HG03469 (cell line): ENCODE results near the gene MAGI2.

Source experiments
- ATAC-seq: cut with Tn5 transposase; IDR thresholded peaks from one replicate; pipeline ENCODE4 v1.9.1; 2021; ENCODE audit warnings: mild to moderate bottlenecking, moderate library complexity, moderate number of reproducible peaks; ENCODE audit not compliant: unreplicated experiment

MAGI2 gene

DNA sequence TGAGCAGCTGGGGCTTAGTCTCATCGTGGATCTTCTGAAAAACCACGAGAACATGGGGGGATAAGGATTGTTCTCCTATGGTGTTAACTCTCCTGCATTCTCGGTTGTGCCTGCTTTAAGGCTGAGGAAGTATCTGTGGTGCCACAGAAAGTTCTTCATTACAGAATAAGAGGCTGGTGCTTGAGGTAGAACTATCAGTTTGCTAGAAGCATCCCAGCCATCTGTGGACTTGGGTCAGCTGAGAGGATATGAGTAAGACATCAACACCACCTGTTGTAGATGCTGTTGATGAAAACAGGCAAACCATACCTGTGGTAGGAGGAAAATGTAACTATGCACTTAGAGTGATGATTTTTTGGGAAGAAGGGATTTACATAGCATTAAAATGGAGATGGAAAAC lies 1238.3 kb downstream of the MAGI2 start:
- ATAC-seq = no peak

DNA sequence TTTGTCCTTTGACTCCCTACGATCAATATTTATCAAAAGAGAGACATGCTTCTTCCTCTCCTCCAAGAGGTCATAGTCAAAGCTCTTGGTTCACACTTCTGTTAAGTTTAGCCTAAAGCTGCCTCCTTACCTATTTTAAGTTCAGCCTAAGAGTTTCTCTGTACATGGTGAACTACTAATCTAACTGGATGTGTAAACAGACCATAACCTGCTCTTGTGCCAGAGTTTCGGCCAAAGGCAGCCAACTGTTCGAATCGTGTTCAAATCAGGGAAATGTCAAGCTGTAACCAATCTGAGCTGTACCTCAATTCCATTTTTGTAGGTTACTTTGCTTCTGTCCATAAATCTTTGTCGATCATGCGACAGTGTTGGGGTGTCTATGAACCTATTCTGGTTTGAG lies 1240.1 kb downstream of the MAGI2 start:
- ATAC-seq = no peak

DNA sequence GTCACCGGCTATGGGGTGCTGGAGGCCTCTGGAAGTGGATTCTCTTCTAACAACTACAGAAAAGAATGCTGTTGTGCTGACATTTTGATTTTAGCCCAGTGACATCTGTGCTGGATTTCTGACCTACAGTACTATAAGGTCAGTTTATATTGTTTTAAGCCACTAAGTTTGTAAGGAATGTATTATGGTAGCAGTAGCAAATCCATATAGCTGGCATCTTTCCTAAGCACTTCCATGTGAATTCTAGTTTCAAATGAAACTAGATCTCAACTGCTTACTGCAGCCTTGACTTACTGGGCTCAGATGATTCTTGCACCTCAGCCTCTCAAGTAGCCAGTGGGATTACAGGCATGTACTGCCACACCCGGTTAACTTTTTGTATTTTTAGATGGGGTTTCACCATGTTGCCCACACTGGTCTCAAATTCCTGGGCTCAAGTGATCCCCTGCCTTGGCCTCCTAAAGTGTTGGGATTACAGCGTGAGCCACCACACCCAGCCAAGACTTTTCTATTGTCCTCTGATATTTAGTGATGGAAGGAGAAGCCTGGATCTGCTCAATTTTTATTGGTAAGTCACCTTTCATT lies 1240.9 kb downstream of the MAGI2 start:
- no peak for ATAC-seq

DNA sequence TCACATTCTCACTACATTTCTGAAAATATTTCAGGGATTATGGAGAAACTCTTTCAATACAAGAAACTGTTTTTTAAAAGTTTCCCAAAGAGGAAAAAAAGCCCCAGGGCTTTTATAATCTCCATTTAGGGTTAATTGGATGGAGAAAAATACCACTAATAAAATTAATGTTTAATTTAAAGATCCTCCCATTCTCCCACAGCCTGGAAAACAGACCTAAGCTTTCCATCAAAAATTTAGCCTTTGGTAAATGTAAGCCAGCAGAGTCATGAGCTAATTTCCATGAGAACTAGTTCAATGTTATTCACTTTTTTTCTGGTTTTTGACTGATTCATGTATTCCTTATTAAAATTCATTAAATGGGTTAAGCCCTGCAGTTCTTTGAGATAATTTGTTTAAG lies 1246.2 kb downstream of the MAGI2 start:
- ATAC-seq = no peak

DNA sequence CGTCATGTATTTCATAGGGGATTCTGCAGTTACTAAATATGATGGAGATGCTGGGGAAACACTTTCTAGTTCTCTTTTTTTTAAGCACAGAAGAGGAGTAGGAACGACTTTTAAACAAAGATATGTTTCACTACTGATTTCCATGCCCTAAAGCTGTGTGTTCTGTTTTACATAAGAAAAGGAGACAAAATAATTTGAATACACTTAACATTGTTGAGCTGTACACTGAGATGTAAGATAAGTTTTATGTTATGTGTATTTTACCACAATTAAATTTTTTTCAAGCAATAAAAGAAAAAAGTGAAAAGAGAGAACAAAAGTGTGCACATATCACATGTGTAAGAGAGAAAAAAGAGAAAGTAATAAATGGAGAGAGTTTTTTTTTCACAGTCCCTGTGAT lies 1246.7 kb downstream of the MAGI2 start:
- no peak for ATAC-seq

DNA sequence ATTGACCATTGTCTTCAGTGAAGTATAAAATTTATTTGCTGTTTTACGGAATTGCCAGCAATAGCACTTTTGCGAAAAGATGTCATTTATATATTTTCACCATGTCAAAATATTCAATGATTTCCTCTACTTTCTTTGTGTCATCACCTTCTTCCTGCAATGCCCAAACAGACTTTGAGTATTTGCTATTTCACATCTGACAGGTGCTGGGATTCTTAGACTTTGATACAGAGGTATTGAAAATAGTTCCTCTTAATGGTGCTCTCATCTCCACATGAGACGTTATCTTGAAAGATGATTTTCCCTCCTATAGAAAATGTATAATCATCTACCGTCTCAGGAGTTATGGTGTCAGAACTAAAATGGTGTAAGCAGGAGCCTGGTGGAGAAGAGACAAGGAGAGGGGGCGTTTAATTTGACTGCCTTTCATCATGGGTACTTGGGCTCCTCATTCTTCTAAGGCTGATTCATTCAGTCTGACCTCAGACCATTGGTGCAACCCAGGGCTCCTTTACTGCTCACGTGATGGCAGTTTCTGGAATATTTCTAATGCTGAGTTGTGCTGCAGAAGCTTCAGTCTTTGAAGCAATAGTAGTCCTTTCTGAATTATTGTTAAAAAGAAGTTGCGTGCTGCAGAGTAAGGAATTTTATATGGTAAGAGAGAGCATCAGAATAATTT lies 1250.3 kb downstream of the MAGI2 start:
- ATAC-seq = no peak

DNA sequence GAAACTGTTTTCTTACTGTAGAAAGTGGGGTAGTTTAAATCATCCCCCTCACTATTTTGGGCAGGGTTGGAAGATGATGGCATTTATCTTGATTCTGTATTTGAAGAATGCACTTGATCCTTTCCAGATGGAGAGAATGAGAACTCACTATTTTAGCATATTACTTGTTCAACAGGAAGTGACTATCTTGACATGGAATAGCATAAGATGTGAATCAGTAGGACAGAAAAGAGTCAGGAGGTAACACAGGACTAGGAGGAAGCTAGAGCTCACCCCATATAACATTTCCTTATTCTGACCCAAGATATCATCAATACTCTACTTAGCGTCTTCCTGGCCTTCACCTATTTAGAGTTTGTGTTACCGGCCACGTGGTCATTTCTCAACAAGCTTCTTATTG lies 1254.7 kb downstream of the MAGI2 start:
- no peak for ATAC-seq

DNA sequence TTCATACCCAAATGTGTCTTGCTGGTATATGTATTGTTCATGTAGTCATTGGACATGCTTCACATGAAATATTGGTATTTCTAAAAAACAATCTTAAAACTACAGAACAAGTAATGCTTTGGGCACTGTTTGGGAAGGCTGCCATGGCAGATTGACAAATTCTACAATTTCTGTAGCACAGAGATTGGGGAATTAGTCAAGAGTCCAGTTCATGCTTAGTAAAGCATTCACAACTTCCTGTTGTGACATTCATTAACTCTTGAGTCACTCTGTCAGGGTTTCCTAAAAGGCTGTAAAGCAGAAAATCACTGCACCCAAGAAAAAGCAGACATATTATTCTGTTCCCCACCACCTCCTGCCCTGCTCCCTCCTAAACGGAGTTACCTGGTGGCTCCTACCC lies 1256.0 kb downstream of the MAGI2 start:
- no peak for ATAC-seq

DNA sequence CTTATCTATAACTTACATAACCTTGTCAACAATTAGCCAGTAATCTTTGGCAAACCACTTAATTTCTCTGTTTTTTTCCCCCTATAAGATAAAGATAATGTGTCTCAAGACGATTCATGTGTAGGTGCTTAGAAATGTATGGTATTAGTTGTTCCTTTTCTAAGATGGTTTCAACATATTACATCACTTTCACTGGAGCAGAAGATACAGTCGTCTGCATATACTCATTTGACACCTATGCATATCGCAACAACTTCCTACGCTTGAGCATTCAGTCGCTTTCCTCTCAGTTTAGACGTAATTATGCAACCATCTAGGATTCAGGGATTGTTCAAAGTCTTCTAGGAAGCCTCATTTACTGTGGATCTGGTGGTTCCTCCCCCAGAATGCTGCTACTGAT lies 1258.2 kb downstream of the MAGI2 start:
- no peak for ATAC-seq

DNA sequence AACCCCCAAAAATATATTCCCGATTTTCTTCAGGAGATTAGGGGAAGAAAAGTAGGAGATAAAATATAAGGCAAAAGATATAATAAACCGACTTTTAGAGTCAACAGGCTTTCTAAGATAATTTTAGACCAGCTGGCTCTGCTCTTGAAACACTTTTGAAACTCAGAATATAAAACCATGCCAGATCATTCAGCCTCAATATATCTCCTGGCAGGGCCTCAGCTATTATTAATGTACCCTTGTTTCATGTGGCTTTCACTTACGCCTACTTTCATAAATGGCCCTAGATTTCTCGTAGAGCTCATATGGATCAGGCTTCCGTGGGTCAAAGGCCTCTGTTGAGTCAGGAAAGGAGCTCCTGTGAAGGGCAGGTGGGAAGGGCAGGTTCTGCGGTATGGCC lies 1258.9 kb downstream of the MAGI2 start:
- no peak for ATAC-seq

DNA sequence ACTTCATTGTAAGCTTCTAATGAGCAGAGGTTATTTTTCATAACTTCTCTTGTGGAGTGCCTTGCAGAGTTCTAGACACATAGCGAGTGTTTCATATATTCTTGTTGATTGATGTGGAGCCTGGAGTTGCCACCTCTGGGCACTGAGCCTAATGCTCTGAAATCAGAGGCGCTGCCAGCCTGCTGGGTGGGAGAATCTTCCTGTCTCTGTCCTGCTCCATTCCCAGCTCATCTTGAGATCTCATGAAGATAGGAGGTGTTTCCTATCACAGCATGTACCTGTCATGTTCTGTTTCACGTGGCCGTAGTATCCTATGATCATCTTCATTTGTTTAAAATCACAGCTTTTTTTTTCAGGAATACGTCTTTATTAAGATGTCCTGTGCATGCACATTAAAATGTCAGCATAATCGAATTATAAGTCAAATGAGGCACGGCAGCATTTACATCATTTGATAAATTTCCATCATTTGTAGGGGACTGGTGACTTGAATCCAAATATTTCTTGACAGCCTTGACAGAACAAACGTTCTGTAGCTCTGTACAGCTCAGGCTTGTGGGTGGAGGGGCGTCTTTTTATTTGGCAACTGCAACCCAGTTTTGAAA lies 1261.9 kb downstream of the MAGI2 start:
- no peak for ATAC-seq

DNA sequence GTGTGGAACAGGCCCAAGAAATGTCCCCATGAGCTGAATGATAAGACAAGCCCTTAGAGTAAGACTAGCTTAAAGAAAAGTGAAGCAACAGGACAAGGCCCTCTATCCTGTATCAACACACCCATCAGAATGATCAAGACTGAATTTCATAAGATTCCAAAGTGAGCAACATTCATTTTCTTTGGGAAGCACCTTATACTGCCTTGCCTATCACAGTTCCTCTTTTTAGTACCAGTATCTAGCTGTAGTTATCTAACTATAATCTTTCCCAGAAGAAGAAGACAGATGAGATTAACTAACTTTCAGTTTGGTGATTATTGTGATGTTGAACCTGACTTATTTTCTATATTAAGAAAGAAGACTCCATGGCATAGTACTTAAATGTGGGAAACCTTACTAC lies 1263.7 kb downstream of the MAGI2 start:
- no peak for ATAC-seq

DNA sequence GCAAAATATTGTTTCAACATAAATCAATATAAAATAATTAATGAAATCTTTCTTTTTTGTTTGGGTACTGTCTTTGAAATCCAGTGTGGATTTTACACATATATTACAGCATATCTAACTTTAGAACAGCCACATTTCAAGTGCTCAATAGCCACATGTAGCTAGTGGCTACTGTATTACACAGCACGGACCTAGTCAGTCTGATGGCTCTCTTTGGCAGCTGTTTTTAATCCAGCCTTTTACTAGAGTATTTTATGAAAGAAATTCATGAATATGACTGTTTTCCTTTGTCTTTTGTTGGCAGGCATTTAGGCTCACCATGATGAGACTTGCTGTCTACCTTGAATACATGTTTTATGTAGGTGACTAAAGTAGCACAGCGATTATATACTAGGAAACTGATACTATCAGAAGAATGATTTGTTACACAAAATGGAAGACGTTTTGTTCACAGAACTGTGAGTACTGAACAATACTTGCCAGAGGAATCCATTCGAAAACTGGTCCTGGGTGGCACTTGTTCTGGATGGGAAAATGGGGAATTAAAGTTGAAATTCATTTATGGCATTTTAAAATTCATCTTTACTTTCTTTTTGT lies 1268.2 kb downstream of the MAGI2 start:
- no peak for ATAC-seq

DNA sequence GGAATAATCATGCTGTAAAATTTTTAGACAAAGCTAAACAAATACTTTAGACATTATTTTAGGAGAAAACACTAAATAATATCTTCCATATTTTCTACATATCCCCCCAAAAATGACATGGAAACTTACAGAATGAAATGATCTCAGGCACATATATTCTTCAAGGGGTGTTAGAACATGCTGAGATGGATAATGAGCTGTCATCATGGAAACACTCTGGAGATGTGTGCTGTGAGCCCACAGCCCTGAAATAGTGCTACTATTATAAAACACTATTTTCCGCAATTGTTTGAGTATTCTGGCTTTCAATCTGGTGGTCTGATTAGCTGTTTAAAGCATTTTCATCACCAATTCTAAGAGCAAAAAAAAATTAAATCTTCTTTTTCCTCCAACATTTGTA lies 1269.2 kb downstream of the MAGI2 start:
- ATAC-seq = no peak

DNA sequence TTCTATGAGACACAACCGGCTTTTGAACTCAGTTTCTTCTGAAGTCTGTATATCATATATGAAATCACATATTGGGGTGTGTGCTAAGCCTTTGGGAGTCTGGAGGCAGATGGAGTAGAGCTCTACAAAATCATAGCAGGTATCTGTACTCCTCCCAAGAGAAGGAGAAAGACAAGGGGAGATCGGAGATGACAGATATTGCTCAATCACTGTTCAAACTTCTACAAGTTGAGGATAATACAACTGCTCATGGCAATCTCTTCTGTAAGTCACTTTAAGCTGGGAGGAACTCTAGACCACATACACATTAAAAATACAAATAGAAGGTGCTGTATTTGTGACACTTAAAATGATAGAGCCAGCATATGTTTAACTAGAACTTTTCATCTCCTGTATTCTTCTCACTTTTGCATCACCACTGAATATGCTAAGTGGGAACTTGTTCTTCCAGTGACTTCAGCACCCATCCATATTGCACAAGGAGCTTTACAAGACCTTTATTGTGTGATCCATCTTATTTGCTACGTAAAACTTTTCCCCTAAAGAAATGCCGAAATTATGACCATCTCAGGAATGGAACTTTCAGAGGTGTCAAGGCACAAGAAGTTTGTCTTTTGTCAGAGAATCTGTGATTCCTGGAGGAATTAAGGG lies 1273.5 kb downstream of the MAGI2 start:
- no peak for ATAC-seq

DNA sequence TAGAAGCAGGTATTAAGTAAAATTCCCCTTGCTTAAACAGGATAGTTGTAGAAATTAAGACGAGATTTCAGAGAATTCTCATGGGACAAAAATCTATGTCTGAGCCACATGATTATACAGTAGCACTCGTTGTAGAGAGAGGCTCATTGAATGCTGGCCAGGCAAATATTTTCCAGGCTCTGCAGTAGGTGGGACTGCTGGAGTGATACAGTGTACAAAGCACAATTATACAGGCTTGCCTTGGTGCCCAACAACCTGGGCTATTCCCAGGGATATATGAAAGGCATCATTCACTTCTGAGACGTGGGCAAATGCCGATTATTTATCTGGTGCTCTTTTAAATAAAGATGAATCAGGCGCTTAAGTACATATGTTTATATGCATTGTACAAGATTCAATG lies 1274.3 kb downstream of the MAGI2 start:
- no peak for ATAC-seq

DNA sequence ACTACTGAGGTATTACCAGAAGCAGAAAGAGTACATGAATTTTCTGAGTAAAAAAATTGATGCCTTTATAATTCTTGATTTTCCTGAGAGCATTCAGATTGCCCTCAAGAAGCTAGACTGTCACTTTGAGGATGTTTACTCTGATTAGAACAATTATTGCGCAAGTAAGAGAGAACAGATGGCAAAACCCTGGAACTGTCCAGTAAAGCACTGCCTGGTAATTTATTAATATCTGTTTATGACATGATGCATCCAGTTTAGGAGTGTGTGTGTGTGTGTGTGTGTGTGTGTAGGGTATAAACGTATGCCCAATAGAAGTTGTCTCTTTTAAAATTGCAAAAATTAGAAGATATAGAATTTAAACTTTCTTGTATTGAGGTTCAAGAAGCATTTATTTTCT lies 1275.1 kb downstream of the MAGI2 start:
- ATAC-seq = no peak

DNA sequence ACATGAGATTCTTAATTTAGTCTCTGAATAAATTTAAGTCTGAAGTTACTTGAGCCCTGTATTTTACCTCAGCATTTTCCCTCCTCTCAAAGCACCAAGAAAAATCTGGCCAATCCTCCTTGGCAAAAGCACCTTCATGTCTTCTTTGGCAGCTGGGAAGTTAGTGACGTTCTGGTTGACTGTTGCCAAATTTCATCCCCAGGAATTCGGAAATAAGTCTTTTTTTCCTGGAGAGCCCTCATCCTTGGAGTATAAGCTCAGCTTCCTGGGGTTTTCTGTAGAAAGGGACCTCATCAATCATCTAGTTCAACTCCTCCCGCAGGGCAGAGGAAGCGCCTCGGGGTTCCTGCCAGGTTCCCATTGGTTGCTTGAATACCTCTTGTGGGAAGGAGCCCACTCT lies 1277.3 kb downstream of the MAGI2 start:
- no peak for ATAC-seq

DNA sequence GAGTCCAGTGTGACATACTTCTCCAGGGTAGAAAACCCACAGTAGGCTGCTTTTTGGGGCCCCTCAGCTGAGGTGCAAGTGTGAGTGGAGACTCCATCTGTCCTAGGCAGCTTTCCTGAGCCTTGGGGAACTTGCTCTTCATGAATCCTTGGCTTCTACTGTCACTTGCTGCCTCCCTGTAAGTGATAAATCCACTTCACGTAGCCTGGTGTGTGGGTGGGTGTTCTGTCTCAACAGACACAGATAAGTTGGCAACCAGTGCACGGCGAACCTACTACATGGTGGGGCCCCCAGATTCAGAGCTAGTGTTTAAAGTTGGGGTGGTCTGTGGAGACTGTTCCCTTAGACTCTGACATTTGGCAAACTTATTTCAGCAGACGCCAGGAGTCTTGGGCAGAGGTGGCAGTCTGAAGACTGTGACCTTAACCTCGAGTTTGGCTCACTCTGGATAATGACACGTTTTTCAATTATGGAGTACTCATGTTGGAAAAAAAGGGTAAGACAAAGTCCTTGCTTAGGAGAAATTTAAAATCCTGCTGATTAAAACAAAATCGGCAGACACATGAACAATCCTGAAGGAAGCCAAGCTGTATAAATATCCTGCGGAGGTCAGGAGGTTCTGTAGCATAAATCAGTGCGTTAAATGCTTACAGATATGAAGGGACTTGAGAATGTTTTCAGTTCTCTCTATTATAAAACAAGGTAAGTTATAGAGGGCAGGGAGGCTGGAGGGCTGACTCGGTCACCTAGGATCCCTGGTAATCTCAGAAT lies 1278.0 kb downstream of the MAGI2 start:
- no peak for ATAC-seq

DNA sequence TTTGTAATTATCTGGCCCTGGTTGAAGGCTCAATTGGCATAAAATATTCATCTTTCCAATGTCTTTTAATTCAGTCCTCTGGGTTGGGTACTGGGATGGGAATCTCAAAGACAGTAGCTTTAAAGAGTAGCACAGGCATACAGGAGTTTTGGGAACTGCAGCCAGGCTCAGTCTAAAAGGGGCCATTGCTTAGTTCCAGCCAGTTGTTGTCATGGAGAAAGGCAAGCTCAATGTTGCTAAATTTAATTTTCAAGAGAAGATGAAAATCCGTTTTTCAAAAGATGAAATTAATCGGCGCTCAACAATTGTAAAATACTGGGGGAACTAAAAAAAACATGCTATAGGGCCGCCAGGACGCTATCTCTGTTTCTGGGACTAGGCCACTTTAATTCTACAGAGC lies 1279.8 kb downstream of the MAGI2 start:
- no peak for ATAC-seq
